ENCODE results near the gene DNHD1.

DNHD1 gene

DNA sequence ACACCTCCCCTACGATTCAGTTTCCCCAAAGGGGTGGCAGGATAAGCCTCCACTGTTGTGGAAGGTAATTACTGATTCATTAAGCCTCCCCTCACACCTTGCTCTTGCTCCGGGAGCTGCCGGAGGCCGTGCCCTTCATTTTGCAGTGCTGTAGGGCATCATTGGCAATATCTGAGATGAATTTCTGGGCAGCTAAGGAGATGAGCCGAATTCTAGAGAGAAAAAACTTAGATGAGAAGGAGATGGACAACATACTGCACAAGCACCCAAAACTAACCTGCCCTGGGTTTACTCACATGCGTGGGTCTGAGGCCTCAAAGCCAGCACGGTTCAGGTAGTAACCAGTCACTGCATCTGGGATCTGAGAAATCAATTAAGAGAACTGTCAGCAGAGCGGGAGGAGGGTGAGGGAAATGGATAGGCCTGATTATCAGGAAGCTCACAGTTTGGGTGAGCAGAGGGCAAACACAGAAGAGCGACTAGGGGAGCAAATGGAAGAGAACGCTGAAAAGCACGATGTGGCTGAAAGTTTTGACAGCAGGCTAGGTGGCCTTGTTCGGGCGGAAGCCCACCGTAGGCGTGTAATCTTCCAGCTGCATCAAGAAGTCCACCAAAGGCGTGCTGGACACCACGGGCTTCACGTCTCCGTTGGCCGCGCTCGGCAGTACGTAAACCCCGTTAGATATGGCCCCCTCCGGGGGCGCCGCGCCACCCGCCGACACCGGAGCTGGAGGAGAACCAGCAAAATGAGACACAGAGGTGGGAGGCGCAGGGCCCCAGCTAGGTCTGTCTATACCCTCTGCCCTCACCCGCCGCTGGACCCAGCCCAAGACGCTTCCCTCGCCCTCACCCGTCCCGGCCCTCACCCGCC is 114.2 kb downstream of the DNHD1 start:
- TF ChIP-seq, protein P1, sequence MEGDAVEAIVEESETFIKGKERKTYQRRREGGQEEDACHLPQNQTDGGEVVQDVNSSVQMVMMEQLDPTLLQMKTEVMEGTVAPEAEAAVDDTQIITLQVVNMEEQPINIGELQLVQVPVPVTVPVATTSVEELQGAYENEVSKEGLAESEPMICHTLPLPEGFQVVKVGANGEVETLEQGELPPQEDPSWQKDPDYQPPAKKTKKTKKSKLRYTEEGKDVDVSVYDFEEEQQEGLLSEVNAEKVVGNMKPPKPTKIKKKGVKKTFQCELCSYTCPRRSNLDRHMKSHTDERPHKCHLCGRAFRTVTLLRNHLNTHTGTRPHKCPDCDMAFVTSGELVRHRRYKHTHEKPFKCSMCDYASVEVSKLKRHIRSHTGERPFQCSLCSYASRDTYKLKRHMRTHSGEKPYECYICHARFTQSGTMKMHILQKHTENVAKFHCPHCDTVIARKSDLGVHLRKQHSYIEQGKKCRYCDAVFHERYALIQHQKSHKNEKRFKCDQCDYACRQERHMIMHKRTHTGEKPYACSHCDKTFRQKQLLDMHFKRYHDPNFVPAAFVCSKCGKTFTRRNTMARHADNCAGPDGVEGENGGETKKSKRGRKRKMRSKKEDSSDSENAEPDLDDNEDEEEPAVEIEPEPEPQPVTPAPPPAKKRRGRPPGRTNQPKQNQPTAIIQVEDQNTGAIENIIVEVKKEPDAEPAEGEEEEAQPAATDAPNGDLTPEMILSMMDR (IDR thresholded peaks at IDR 0.05; ENCODE audit: low read depth, low read length): no peak
- Histone ChIP-seq H3K27me3 (no peaks in the 10 kb centered on the region), H3K9me3 (no peaks in the 10 kb centered on the region), H3K4me1 (peaks cover 8% of the 10 kb centered on the region), H3K4me3 (ENCODE audit: low read depth, low read length) (peak overlapping the region; percentile 71), H3K36me3 (peaks cover 9% of the 10 kb centered on the region)
- DNase-seq: no peak

DNA sequence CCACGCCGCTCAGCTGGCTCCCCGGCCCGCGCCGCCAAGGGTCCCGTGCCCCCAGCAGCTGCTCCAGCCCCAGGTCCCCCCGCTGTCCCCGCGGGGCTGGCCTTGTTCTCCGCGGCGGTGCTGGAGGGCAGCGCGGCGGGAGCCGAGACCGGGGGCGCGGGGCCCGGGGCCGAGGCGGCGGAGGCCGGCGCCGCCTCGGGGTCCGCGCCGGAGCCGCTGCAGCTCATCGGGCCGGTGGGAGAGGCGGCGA is 114.8 kb downstream of the DNHD1 start:
- Histone ChIP-seq H3K4me1 (peaks cover 4% of the 10 kb centered on the region; the same call in 1 of the 2 replicates), H3K4me3 (ENCODE audit: low read depth, low read length) (peak overlapping the region; percentile 71), H3K9me3 (no peaks in the 10 kb centered on the region), H3K36me3 (peaks cover 9% of the 10 kb centered on the region), H3K27me3 (no peaks in the 10 kb centered on the region)
- no peak for DNase-seq
- TF ChIP-seq, protein P1 (IDR thresholded peaks at IDR 0.05; ENCODE audit: low read depth, low read length): no peak

DNA sequence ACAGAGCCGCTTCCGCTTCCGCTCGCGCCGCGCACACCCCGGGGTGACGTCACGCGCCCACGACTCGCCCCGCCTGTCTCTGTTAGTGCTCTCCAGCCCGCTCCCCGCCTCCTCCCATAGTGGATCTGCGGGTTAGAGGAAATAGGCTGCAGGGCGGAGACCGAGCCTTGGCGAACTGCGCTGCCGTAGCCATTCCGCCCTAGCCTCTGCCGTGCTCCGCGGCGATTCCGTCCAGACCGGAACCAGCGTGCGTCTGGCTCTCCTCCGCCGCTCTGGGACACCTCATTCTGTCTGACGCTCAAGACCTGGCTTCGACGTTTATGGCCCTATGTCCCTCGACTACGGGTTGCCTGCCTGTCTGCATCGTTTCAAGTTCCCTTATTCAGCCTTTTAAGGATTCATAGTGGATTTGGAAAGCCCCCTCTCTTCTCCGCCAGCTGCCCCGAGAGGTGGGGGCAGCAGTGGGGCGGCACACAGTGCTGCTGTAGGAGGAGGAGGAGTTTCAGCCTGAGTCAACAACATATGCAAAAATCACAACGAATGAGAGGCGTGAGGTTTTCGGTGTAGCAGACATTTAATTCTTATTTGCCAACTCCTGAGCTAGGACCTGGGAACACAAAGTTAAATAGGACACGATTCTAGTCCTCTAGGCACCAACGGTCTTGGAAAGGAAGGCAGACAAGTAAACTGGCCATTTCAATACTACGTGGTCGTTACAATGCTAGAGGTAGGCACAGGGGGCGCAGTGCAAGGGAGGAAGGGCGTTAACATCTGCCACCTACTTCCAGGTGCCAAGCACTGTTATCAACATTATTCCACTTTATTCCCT is 115.3 kb downstream of the DNHD1 start, which contains the start of gene TAF10:
TAF10 (minus strand) TSS at position 4 of the 829 bp plus-strand sequence. CDS start 27 bp downstream, outside the sequence.
- Histone ChIP-seq H3K4me1 (peaks cover 1% of the 10 kb centered on the region; the same call in 1 of the 2 replicates), H3K4me3 (ENCODE audit: low read depth, low read length) (peak within 1 kb of the TSS; percentile 72), H3K27me3 (no peaks in the 10 kb centered on the region), H3K36me3 (peaks cover 9% of the 10 kb centered on the region), H3K9me3 (no peaks in the 10 kb centered on the region)
- DNase-seq: peak; percentile 93
- TF ChIP-seq, protein P1 (IDR thresholded peaks at IDR 0.05; ENCODE audit: low read depth, low read length): peak; percentile 36

DNA sequence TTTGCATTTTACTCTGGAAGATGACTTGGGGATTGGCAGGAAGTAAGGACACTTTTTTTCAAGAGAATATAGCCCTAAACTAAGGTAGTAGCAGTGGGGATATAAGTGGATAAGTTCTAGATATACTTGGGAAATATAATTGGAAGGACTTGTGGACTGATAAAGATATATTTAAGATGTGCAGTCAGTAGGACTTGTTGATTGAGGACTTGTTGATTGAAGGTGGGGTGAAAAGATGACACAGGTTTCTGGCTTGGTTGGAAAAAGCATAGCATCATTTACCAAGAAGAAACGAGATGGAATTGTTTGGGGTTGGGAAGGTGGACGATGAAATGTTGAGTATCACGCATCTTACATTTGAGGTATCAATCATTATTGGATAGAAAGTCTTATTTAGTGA is 116.4 kb downstream of the DNHD1 start:
- TF ChIP-seq, protein P1 (IDR thresholded peaks at IDR 0.05; ENCODE audit: low read depth, low read length): no peak
- DNase-seq: no peak
- Histone ChIP-seq H3K27me3 (no peaks in the 10 kb centered on the region), H3K4me3 (ENCODE audit: low read depth, low read length) (no peak overlapping the region), H3K4me1 (no peaks in the 10 kb centered on the region), H3K36me3 (peaks cover 9% of the 10 kb centered on the region), H3K9me3 (no peaks in the 10 kb centered on the region)

DNA sequence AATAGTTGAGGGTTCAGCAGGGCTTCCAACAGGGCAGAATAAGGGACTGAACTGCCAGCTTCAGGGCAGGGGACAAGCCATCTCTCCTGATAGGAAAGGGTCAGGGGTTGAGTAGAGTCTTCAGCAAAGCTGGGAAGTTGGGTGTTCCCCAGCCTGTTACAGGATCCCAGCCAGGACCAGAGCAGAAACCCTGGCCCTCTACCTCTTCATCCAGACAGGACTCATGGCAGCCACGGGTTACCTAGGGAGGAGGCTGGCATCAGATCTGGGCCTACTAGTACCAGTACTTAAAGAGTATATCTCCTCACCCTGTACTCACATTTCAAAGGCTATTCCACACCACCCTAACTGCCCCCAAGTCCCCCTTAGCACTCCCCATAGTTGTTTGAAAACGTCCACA is 117.4 kb downstream of the DNHD1 start:
- Histone ChIP-seq H3K27me3 (no peaks in the 10 kb centered on the region), H3K4me3 (ENCODE audit: low read depth, low read length) (no peak overlapping the region), H3K9me3 (no peaks in the 10 kb centered on the region), H3K36me3 (peaks cover 9% of the 10 kb centered on the region), H3K4me1 (no peaks in the 10 kb centered on the region)
- no peak for DNase-seq
- TF ChIP-seq, protein P1 (IDR thresholded peaks at IDR 0.05; ENCODE audit: low read depth, low read length): no peak

Data from BE2C (cell line).